Measurements from ENCODE around the gene SKAP1.
"Not testable (repeated sequence)": the region's sequence is repeated elsewhere in the genome, so short reads cannot be mapped to it uniquely, and the experiment has no call there.

SKAP1 gene

GRCh38 chr17:48296453-48296852 is 133.6 kb downstream of the SKAP1 start:
- TF ChIP-seq, protein P1, sequence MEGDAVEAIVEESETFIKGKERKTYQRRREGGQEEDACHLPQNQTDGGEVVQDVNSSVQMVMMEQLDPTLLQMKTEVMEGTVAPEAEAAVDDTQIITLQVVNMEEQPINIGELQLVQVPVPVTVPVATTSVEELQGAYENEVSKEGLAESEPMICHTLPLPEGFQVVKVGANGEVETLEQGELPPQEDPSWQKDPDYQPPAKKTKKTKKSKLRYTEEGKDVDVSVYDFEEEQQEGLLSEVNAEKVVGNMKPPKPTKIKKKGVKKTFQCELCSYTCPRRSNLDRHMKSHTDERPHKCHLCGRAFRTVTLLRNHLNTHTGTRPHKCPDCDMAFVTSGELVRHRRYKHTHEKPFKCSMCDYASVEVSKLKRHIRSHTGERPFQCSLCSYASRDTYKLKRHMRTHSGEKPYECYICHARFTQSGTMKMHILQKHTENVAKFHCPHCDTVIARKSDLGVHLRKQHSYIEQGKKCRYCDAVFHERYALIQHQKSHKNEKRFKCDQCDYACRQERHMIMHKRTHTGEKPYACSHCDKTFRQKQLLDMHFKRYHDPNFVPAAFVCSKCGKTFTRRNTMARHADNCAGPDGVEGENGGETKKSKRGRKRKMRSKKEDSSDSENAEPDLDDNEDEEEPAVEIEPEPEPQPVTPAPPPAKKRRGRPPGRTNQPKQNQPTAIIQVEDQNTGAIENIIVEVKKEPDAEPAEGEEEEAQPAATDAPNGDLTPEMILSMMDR (IDR thresholded peaks at IDR 0.05; ENCODE audit: low read length, missing control alignments) = no peak
- no peak overlapping the region for H3K4me3 ChIP-seq (replicated peaks; ENCODE audit: low read depth, low read length)
- no peak for DNase-seq (ENCODE audit: low read depth)

DNA sequence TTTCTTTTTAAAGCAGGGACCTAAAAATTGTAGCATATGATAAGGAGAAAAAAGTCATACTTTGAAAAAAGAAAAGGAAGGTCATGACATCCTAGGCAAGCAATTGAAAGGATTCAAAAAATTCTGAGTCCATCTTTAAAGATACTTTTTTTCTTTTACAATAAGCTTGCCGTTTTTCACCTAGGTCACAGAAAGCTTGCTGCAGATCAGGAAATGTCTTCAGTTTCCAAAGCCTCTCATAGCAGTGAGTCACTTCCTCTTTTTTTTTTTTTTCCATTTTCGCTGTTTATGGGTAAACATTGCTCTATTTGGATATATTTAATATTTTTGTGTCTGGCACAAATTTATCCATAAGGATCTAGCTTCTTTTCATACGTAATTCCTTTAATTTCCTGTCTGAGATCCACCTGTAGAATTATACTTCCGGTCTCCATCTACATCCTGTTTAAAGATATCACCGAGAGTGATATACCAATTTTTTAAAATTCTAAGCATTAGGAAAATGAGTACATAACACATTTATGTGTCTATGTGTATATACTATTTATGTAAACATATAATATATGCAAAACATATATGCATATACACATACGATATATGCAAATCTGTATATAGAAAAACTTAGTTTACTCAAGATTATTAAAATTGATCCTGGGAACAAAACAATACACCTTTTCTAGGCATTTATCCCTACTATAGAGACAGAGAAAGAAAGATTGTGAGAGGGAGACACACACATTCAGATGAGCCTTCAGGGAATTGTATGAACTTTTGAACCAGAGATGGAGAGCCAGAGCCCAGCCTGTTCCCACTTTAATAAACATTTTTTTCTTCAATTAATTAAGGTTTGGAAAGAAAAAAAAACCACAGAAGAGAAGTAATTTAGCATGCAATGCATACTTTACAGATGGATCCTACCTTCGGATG is 134.4 kb downstream of the SKAP1 start:
- no peak overlapping the region for H3K4me3 ChIP-seq (replicated peaks; ENCODE audit: low read depth, low read length)
- TF ChIP-seq, protein P1 (IDR thresholded peaks at IDR 0.05; ENCODE audit: low read length, missing control alignments) = no peak
- DNase-seq (ENCODE audit: low read depth) = peak; percentile 60

DNA sequence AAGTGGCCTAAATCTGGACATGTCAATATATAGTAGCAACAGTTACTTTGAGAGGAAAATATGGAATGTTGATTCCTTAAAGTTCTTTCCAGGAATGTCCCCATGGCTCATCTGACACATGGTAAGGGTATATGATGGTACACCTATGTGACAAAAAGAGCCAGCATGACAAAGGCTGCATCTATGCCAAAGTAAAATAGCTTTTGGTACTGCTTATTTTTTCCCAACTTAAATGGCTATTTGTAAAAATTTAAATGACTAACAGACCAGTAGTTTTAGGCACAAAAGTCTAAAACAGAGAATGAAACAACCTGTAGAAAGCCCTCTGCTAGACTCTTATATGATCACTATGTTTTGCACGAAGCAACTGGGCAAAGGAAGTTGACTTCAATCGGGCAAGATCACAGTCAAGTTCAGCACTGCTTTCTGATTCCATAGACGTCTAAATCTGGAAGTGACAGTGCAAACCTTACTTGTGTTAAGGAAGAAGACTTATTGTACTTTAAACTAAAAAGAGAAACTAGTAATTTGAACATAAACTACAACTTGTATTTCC is 135.1 kb downstream of the SKAP1 start:
- TF ChIP-seq, protein P1 (IDR thresholded peaks at IDR 0.05; ENCODE audit: low read length, missing control alignments) = no peak
- no peak overlapping the region for H3K4me3 ChIP-seq (replicated peaks; ENCODE audit: low read depth, low read length)
- DNase-seq (ENCODE audit: low read depth) = peak; percentile 3

GRCh38 chr17:48294020-48294805 is 135.8 kb downstream of the SKAP1 start:
- DNase-seq (ENCODE audit: low read depth) = no peak
- TF ChIP-seq, protein P1 (IDR thresholded peaks at IDR 0.05; ENCODE audit: low read length, missing control alignments) = no peak

DNA sequence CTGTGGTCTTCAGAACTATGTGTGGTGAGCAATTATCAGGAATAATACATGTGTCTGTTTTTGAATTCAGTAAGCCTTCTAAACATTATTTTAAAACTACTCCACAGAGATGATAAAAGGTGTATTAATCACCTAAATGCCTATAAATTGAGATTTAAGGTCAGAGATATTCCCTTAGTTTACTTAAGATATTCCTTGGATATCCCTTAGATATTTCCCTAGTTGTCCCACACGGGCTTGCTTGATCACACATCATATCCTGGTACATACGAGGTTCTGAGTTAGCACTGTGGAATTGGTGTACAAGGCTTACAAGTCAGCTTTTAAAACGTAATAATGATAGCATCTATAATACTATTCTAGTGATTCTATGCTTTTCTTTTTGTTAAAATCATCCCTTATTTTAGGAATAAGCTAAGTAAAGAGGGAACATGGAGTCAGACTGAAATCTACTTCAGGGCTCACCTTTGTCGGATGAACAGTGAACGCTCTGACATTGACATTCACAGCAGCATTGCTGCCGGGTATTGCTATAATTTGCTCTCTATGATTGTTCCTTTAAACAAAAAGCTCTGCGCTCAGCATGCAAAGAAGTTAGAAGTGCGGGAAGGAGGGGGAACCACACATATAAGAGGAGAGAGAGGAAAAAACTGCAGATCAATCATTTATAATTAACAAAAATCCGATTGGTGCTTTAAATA is 136.5 kb downstream of the SKAP1 start:
- TF ChIP-seq, protein P1 (IDR thresholded peaks at IDR 0.05; ENCODE audit: low read length, missing control alignments) = no peak
- DNase-seq (ENCODE audit: low read depth) = no peak
- no peak overlapping the region for H3K4me3 ChIP-seq (replicated peaks; ENCODE audit: low read depth, low read length)

More at GRCh38 chr17:48294020-48294805, 135.8 kb downstream of the SKAP1 start:
- no peak overlapping the region for H3K4me3 ChIP-seq (replicated peaks; ENCODE audit: low read depth, low read length)

- TF ChIP-seq, protein P1 (IDR thresholded peaks at IDR 0.05; ENCODE audit: low read length, missing control alignments) = no peak
- H3K4me3 ChIP-seq (replicated peaks; ENCODE audit: low read depth, low read length) = no peak overlapping the region
- DNase-seq (ENCODE audit: low read depth) = no peak
Observed at GRCh38 chr17:48290378-48290777, 139.6 kb downstream of the SKAP1 start.

DNA sequence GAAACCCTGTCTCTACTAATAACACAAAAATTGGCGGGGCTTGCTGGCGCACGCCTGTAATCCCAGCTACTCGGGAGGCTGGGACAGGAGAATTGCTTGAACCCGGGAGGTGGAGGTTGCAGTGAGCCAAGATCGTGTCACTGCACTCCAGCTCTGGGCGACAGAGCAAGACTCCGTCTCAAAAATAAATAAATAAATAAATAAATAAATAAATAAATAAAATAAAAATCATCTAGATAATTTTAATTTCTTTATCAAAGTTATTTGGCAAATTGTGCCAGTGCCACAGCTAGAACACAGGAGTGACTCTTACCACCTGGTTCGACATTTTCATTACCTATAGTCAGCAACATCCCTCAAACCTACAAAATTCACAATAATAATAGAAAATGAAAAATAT is 143.1 kb downstream of the SKAP1 start:
- DNase-seq (ENCODE audit: low read depth); H3K4me3 ChIP-seq (replicated peaks; ENCODE audit: low read depth, low read length): not testable (repeated sequence)

Data from fibroblast of pulmonary artery (primary cell).